HG02973 (cell line): ENCODE results near the gene PMM2.
"Not testable (repeated sequence)": the region's sequence is repeated elsewhere in the genome, so short reads cannot be mapped to it uniquely, and the experiment has no call there.

Source experiments
- ATAC-seq: cut with Tn5 transposase; IDR thresholded peaks from one replicate; pipeline ENCODE4 v1.9.1; 2021; ENCODE audit warnings: moderate library complexity; ENCODE audit not compliant: unreplicated experiment

PMM2 gene

GRCh38 chr16:8816967-8817655, 19.5 kb downstream of the PMM2 start:
- no peak for ATAC-seq

- peak; percentile 66 for ATAC-seq
Measured at GRCh38 chr16:8818504-8819270, 21.0 kb downstream of the PMM2 start.

- ATAC-seq: no peak
Measured at GRCh38 chr16:8819411-8820034, 21.9 kb downstream of the PMM2 start.

- no peak for ATAC-seq
Measured at GRCh38 chr16:8822403-8822802, 24.8 kb downstream of the PMM2 start.

- no peak for ATAC-seq
Measured at GRCh38 chr16:8826278-8826879, 28.7 kb downstream of the PMM2 start.

- no peak for ATAC-seq
Measured at GRCh38 chr16:8828541-8829165, 31.0 kb downstream of the PMM2 start.

GRCh38 chr16:8831450-8831849, 33.8 kb downstream of the PMM2 start:
- ATAC-seq: no peak

GRCh38 chr16:8831871-8832716, 34.5 kb downstream of the PMM2 start:
- no peak for ATAC-seq

GRCh38 chr16:8832717-8833105, 35.1 kb downstream of the PMM2 start:
- ATAC-seq: no peak

GRCh38 chr16:8836797-8837196, 39.2 kb downstream of the PMM2 start:
- ATAC-seq: not testable (repeated sequence)

- ATAC-seq: not testable (repeated sequence)
Measured at GRCh38 chr16:8837594-8837993, 40.0 kb downstream of the PMM2 start.

GRCh38 chr16:8842016-8842415, 44.4 kb downstream of the PMM2 start:
- not testable (repeated sequence) for ATAC-seq

GRCh38 chr16:8843296-8843695, 45.7 kb downstream of the PMM2 start:
- ATAC-seq: not testable (repeated sequence)

GRCh38 chr16:8845699-8846298, 48.2 kb downstream of the PMM2 start:
- ATAC-seq: no peak

GRCh38 chr16:8846401-8846932, 48.8 kb downstream of the PMM2 start:
- no peak for ATAC-seq

- ATAC-seq: no peak
Measured at GRCh38 chr16:8847145-8847544, 49.5 kb downstream of the PMM2 start.

GRCh38 chr16:8847623-8848022, 50.0 kb downstream of the PMM2 start:
- ATAC-seq: no peak

- ATAC-seq: no peak
Measured at GRCh38 chr16:8848231-8848938, 50.7 kb downstream of the PMM2 start.

- no peak for ATAC-seq
Measured at GRCh38 chr16:8848939-8849391, 51.3 kb downstream of the PMM2 start.
